CD4-positive, CD25-positive, alpha-beta regulatory T cell (primary cell): ENCODE measurements around the gene ARRDC1. TPM values are rescaled to one million over a fixed set of nuclear protein-coding genes. Genes with fewer than 3 reads are reported as not detected.

Experiments used
- ATAC-seq, 2 donors: fragments of 150-1000 bp; cut with Tn5 transposase; one replicate each; pipeline ENCODE4 v1.10.0; 2021; ENCODE audit warnings: low read depth in 2 of 2, moderate number of reproducible peaks in 2 of 2, moderate library complexity in 1 of 2
- DNase-seq, 3 donors: peaks; one replicate each; pipeline versions ENCODE4 v3.0.0 to v3.0.0-alpha.2; 2012 to 2022; ENCODE audit warnings: mixed read lengths in 1 of 3
- H3K27ac ChIP-seq: one replicate; pipeline ENCODE4 v1.7.0; 2013; ENCODE audit warnings: mild to moderate bottlenecking, low read length; ENCODE audit not compliant: insufficient read depth, poor library complexity, severe bottlenecking
- H3K27me3 ChIP-seq: one replicate; pipeline ENCODE4 v1.7.0; 2013; ENCODE audit warnings: low read length; ENCODE audit not compliant: control insufficient read depth, insufficient read depth
- H3K36me3 ChIP-seq: one replicate; pipeline ENCODE4 v1.7.0; 2013; ENCODE audit warnings: mild to moderate bottlenecking, low read length, moderate library complexity; ENCODE audit not compliant: control insufficient read depth, insufficient read depth
- H3K4me1 ChIP-seq: 2 replicates; pipeline ENCODE4 v1.7.0; 2013; ENCODE audit warnings: mild to moderate bottlenecking, low read length; ENCODE audit not compliant: insufficient read depth, control insufficient read depth, poor library complexity, severe bottlenecking
- H3K4me3 ChIP-seq: one replicate; pipeline ENCODE4 v1.7.0; 2013; ENCODE audit warnings: low read depth, mild to moderate bottlenecking, low read length, moderate library complexity
- H3K9me3 ChIP-seq, 2 experiments: 1 replicate in 1 of 2; 2 replicates in 1 of 2; pipeline ENCODE4 v1.7.0; 2013; ENCODE audit warnings: low read length in 2 of 2, mild to moderate bottlenecking in 1 of 2, moderate library complexity in 1 of 2; ENCODE audit not compliant: control insufficient read depth in 2 of 2
- H3K27ac Mint-ChIP-seq, 3 donors: one replicate each; pipeline ENCODE4 v1.8.0; 2020 to 2022; ENCODE audit warnings: mild to moderate bottlenecking in 3 of 3, mixed read lengths in 3 of 3, moderate library complexity in 2 of 3
- H3K27me3 Mint-ChIP-seq: one replicate; pipeline ENCODE4 v1.8.0; 2022; ENCODE audit warnings: mild to moderate bottlenecking, mixed read lengths
- H3K36me3 Mint-ChIP-seq: one replicate; pipeline ENCODE4 v1.8.0; 2020; ENCODE audit warnings: mixed read lengths
- H3K4me1 Mint-ChIP-seq, 4 donors: one replicate each; pipeline ENCODE4 v1.8.0; 2020 to 2022; ENCODE audit warnings: mixed read lengths in 4 of 4, mild to moderate bottlenecking in 1 of 4
- H3K4me3 Mint-ChIP-seq, 4 donors: one replicate each; pipeline ENCODE4 v1.8.0; 2020 to 2022; ENCODE audit warnings: mild to moderate bottlenecking in 4 of 4, mixed read lengths in 4 of 4, moderate library complexity in 3 of 4
- H3K9me3 Mint-ChIP-seq, 7 donors: one replicate each; pipeline ENCODE4 v1.8.0; 2020 to 2022; ENCODE audit warnings: mixed read lengths in 7 of 7, mild to moderate bottlenecking in 3 of 7, moderate library complexity in 2 of 7
- polyA plus RNA-seq, 4 donors: library from polyadenylated mRNA; unstranded; fragments of 300-500 nt; fragmentation: Illumina TruSeq; gene quantifications; one replicate each; pipeline ENCODE4 v1.2.3, GENCODE V29; 2021
- total RNA-seq: library from RNA; stranded (reverse); gene quantifications from one replicate; pipeline ENCODE4 v1.2.3, GENCODE V29; 2022

The ARRDC1 gene
- total and polyA plus RNA-seq, 5 donors from 2014 or later, result 45.5 to 73.4 (median 52.3) TPM

DNA sequence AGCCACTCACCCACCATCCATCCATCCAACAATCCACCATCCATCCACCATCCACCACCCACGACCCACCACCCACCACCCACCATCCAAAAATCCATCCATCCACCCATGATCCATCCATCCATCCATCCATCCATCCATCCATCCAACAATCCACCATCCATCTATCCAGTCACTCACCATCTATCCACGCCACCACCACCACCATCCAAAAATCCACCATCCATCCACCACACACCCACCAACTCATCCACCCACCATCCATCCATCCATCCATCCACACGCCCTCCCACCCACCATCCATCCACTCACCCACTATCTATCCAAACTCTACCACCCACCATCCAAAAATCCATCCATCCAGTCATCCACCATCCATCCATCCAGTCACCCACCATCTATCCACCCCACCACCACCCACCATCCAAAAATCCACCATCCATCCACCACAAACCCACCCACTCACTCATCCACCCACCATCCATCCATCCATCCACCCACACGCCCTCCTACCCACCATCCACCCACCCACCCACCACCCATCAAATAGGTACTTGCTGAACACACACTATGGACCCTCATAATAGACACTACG, 35.8 kb upstream of the ARRDC1 start:
- H3K27me3 Mint-ChIP-seq, result no peaks in the 10 kb centered on the region
- no peak for ATAC-seq
- peaks cover 13% of the 10 kb centered on the region for H3K36me3 Mint-ChIP-seq

DNA sequence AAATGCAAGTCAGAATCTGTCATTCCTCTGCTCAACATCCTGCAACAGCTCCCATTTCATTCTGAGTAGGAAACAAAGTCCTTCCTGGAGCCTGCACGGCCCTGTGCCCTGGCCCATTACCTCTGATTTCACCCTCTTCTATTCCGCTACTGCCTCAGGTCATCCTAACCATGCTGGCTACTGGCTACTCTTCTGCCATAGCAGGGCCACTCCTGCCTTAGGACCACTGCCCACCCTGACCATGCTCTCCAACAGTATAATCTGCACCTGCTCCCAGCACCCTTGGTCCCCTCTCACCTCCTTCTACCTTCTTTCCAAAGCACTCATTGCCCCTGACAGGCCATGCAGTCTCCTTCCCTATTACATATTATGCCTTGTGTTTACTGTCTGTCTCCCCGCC, 34.9 kb upstream of the ARRDC1 start:
- H3K9me3 Mint-ChIP-seq, result no peaks in the 10 kb centered on the region

More for the DNA sequence above, 35.8 kb upstream of the ARRDC1 start:
- H3K27ac Mint-ChIP-seq, result peak overlapping the region in 2 of 3 donors; percentile 69 to 89
- H3K27me3 ChIP-seq, result no peaks in the 10 kb centered on the region
- no peak for DNase-seq
- H3K9me3 Mint-ChIP-seq, result no peaks in the 10 kb centered on the region
- peaks cover 0 to 11% (median 5%) of the 10 kb centered on the region in 4 donors for H3K4me1 Mint-ChIP-seq
- no peak overlapping the region for H3K4me3 Mint-ChIP-seq
- H3K4me3 ChIP-seq, result no peak overlapping the region
- peaks cover 28% of the 10 kb centered on the region for H3K36me3 ChIP-seq
- no peaks in the 10 kb centered on the region for H3K4me1 ChIP-seq
- H3K27ac ChIP-seq, result no peak overlapping the region
- no peaks in the 10 kb centered on the region for H3K9me3 ChIP-seq

DNA sequence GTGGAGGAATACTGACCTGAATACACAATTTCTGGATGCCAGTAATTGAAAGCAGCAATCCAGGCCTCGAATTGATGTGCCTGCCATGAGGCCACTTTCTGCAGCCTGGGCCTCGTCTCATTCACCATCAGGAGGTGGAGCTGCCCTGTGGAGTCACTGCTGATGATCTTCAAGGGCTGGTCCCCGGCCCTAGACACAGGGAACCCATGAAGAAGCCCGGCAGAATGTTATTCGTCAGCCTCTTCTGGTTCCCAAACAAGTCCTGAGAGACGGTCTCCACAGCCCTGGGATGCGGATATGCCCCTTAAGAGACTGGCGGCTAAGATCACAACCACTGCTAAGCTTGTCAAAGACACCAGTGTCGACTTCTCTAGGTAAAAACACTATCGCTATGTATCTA, 31.3 kb upstream of the ARRDC1 start:
- H3K4me3 Mint-ChIP-seq, result no peak overlapping the region
- no peak overlapping the region for H3K27ac Mint-ChIP-seq
- no peak overlapping the region for H3K4me3 ChIP-seq
- peaks cover 0 to 45% (median 31%) of the 10 kb centered on the region in 4 donors for H3K4me1 Mint-ChIP-seq
- no peak for DNase-seq
- no peak for ATAC-seq
- H3K27me3 ChIP-seq, result no peaks in the 10 kb centered on the region
- no peaks in the 10 kb centered on the region for H3K9me3 ChIP-seq
- peaks cover 29% of the 10 kb centered on the region for H3K36me3 Mint-ChIP-seq
- H3K9me3 Mint-ChIP-seq, result no peaks in the 10 kb centered on the region
- peaks cover 30% of the 10 kb centered on the region for H3K4me1 ChIP-seq
- H3K27ac ChIP-seq, result no peak overlapping the region
- H3K27me3 Mint-ChIP-seq, result no peaks in the 10 kb centered on the region
- peaks cover 38% of the 10 kb centered on the region for H3K36me3 ChIP-seq

More for the DNA sequence above, 34.9 kb upstream of the ARRDC1 start:
- Mint-ChIP-seq H3K4me3 (no peak overlapping the region), H3K4me1 (peaks cover 0 to 18% (median 12%) of the 10 kb centered on the region in 4 donors), H3K27me3 (no peaks in the 10 kb centered on the region), H3K27ac (peak overlapping the region; percentile 9 to 89 (median 86)), H3K36me3 (peaks cover 21% of the 10 kb centered on the region)
- no peaks in the 10 kb centered on the region for H3K9me3 ChIP-seq
- DNase-seq, result no peak
- H3K4me1 ChIP-seq, result no peaks in the 10 kb centered on the region
- H3K27me3 ChIP-seq, result no peaks in the 10 kb centered on the region
- ATAC-seq, result no peak
- H3K27ac ChIP-seq, result no peak overlapping the region
- peaks cover 36% of the 10 kb centered on the region for H3K36me3 ChIP-seq
- H3K4me3 ChIP-seq, result no peak overlapping the region

DNA sequence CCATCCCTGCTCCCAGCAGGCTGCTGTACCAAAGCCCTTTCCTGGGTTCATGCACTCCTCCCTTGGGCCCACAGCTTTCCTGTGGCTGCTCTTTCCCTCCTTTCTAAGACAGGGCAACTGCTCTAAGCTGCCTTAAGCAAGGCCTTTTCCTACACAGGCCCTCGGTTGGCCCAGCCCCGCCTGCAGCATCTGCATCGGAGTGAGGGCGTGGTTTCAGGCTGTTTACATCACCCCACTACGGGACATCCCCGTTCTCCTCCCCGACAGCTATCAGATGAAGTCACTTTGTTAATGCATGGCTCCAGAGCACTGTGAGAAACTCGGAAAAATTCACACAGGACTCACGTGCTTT, 30.1 kb upstream of the ARRDC1 start:
- Histone ChIP-seq H3K4me1 (peaks cover 33% of the 10 kb centered on the region), H3K27me3 (no peaks in the 10 kb centered on the region), H3K9me3 (no peaks in the 10 kb centered on the region), H3K36me3 (peaks cover 38% of the 10 kb centered on the region), H3K4me3 (no peak overlapping the region), H3K27ac (no peak overlapping the region)
- Mint-ChIP-seq H3K9me3 (no peaks in the 10 kb centered on the region), H3K27ac (peak overlapping the region in 2 of 3 donors; percentile 15 to 75), H3K36me3 (peaks cover 28% of the 10 kb centered on the region), H3K4me1 (peaks cover 0 to 45% (median 30%) of the 10 kb centered on the region in 4 donors), H3K27me3 (no peaks in the 10 kb centered on the region), H3K4me3 (peak overlapping the region in 1 of 4 donors; percentile 84)
- DNase-seq (no peak), ATAC-seq (no peak)

DNA sequence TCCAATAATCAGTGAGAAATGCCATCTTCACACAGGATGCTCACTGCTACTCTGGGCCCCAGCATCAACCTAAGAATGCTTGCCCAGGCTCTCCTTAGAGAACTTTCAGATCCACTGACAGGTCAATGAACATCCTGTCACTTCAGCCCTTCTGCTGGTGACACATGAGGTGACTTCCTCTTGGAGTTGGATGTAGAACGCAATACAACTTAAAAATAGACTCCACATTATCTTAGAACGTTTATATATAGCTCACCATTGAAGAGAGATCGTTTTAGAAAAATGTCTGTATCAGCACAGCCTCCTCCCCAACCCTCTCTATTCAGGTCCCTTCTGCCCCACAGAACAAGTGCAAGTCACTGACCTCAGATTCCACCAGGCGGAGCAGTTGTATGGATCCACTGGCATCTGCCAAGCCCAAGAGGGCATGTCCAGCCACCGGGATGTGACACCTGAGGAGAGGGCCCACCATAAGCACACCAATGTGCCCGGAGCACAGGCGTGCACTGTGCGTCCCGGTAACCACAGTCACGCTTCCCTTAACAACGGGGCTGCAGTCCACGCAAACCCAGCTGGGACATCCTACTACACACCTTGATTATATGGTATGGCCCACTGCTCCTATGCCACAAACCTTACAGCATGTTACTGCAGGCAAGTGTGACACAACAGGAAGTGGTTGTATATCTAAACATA, 29.6 kb upstream of the ARRDC1 start:
- DNase-seq (no peak), ATAC-seq (no peak)
- Histone ChIP-seq H3K36me3 (peaks cover 38% of the 10 kb centered on the region), H3K27ac (no peak overlapping the region), H3K4me1 (peaks cover 33% of the 10 kb centered on the region), H3K9me3 (no peaks in the 10 kb centered on the region), H3K4me3 (no peak overlapping the region), H3K27me3 (no peaks in the 10 kb centered on the region)
- Mint-ChIP-seq H3K9me3 (no peaks in the 10 kb centered on the region), H3K4me3 (peak overlapping the region; percentile 32 to 86 (median 84)), H3K27ac (no peak overlapping the region), H3K36me3 (peaks cover 24% of the 10 kb centered on the region), H3K4me1 (peaks cover 0 to 41% (median 29%) of the 10 kb centered on the region in 4 donors), H3K27me3 (no peaks in the 10 kb centered on the region)

DNA sequence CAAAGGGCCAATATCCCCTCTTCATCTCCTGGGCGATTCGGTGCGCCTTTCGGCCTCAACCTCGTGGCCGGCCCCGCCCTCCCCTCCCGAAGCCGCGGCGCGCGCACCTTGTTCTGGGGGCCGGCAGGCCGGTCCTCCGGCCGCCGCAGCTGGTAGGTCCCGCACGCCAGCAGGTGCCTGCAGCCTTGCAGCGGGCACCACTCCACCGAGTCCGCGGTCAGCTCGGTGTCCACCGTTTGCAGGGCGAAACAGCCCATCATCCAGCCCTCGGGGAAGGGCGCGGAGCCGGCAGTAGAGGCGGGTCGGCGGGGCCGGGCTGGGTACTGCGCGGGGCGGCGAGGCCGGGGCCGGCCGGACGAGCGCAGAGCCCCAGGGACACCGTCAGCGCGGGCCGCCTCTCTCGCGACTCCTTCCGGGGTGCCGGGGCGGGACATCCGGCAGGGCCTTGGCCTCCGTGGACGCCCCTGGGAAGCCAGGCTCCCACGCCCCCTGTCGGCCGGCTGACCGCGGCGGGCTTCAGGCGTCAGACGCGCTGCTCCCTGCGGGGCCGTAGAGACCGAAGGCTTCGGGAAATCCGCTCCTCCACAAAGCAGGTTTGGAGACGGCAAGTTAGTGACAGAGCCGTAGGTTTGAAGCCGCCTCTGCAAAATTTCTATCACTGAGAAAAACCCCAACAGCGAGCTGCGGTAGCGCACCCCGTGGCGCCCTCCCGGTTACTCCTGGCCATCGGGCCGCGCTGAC, 26.8 kb upstream of the ARRDC1 start, which contains the start of gene DPH7:
DPH7 (minus strand) TSS at position 408 of the 741 bp plus-strand sequence; CDS start at position 260, 148 bp downstream.
- peaks cover 33% of the 10 kb centered on the region for H3K4me1 ChIP-seq
- no peaks in the 10 kb centered on the region for H3K27me3 ChIP-seq
- H3K9me3 Mint-ChIP-seq, result no peaks in the 10 kb centered on the region
- ATAC-seq, result peak; percentile 97
- H3K27ac ChIP-seq, result peak within 1 kb of the TSS; percentile 73
- peak within 1 kb of the TSS; percentile 86 to 92 (median 87) for H3K4me3 Mint-ChIP-seq
- H3K4me3 ChIP-seq, result peak within 1 kb of the TSS; percentile 68
- peaks cover 16% of the 10 kb centered on the region for H3K36me3 Mint-ChIP-seq
- peak; percentile 92 to 94 (median 93) for DNase-seq
- H3K27ac Mint-ChIP-seq, result peak within 1 kb of the TSS; percentile 68 to 75 (median 69)
- no peaks in the 10 kb centered on the region for H3K27me3 Mint-ChIP-seq
- H3K9me3 ChIP-seq, result no peaks in the 10 kb centered on the region
- H3K36me3 ChIP-seq, result peaks cover 24% of the 10 kb centered on the region
- H3K4me1 Mint-ChIP-seq, result peaks cover 0 to 44% (median 27%) of the 10 kb centered on the region in 4 donors

DNA sequence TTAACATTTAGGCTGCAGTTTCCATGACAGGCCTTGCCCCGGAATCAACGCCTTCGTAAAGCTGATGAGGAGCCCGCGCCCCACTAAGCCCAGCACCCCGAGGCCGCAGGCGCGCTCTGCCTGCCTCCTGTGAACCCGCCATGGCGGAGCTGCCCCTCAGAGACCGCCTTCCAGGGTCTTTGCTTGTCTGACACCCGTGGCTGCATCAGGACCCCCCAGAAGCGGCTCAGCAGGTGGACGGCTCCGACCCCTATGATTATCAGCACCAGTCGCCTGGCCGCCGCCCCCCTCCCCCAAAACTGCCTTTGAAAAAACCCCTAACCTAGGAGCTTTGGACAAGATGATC, 26.3 kb upstream of the ARRDC1 start:
- peaks cover 16% of the 10 kb centered on the region for H3K36me3 Mint-ChIP-seq
- no peak for ATAC-seq
- H3K27ac ChIP-seq, result peak overlapping the region; percentile 73

More for the DNA sequence above, 26.3 kb upstream of the ARRDC1 start:
- Mint-ChIP-seq H3K4me3 (peak overlapping the region; percentile 78 to 87 (median 83)), H3K9me3 (no peaks in the 10 kb centered on the region), H3K27me3 (no peaks in the 10 kb centered on the region), H3K4me1 (peaks cover 0 to 44% (median 27%) of the 10 kb centered on the region in 4 donors), H3K27ac (peak overlapping the region; percentile 41 to 69 (median 51))
- Histone ChIP-seq H3K27me3 (no peaks in the 10 kb centered on the region), H3K4me1 (peaks cover 33% of the 10 kb centered on the region), H3K9me3 (no peaks in the 10 kb centered on the region), H3K36me3 (peaks cover 20% of the 10 kb centered on the region), H3K4me3 (peak overlapping the region; percentile 55)
- no peak for DNase-seq
